H54 (cell line): Measurements from ENCODE around the gene PRDM12.

Experiments
- DNase-seq: peaks from one replicate; pipeline ENCODE4 v3.0.0; 2011; ENCODE audit warnings: low spot score, mixed read lengths; ENCODE audit not compliant: insufficient read length
- FAIRE-seq: peaks from 3 replicates; lab custom pipeline; 2011; peaks lifted over from hg19 to GRCh38; lab: Jason Lieb, UNC
- POLR2A ChIP-seq: IDR thresholded peaks from 2 replicates; pipeline ENCODE4 v1.6.1; 2011; ENCODE audit warnings: low read depth, mild to moderate bottlenecking, low read length

Gene PRDM12

DNA sequence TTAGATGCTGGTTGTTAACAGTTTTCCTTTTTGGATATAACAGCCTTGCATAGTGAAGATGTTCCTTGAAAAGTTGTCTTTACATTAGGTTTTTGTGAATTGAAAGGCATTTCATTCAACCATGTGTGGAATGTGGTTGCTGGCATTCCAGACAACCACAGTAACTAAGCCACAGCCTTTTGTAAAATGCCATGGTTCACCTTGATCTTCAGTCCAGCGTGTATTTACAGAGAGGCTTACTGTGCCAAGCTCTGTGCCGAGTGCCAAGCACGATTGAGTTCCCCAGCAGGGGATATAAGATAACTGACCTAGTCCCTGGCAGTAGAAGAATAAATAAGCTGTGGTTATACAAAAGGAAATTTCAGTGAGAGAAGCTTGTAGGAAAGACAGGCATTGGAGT is 34.1 kb downstream of the PRDM12 start:
- FAIRE-seq (no peak), DNase-seq (no peak)
- TF ChIP-seq POLR2A = no peak

DNA sequence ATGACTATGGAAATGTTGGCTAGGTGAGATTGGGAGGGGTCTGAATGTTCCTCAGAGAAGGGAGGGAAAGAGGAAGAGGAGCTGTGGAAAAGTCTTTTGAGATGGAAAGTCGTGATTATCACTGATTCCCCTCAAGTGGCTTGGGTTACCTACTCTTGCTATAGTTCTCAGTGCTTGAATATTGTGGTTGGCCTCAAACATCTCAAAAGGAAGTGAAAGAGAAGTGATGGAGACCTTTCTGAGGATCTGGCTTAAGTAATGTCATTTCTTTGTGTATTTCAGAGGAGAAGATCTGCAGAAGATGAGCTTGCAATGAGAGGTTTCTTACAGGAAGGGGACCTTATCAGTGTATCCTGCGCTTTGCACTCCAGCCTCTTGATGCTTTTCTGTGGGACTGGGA is 34.7 kb downstream of the PRDM12 start:
- no peak for DNase-seq
- no peak for FAIRE-seq
- TF ChIP-seq POLR2A = no peak

DNA sequence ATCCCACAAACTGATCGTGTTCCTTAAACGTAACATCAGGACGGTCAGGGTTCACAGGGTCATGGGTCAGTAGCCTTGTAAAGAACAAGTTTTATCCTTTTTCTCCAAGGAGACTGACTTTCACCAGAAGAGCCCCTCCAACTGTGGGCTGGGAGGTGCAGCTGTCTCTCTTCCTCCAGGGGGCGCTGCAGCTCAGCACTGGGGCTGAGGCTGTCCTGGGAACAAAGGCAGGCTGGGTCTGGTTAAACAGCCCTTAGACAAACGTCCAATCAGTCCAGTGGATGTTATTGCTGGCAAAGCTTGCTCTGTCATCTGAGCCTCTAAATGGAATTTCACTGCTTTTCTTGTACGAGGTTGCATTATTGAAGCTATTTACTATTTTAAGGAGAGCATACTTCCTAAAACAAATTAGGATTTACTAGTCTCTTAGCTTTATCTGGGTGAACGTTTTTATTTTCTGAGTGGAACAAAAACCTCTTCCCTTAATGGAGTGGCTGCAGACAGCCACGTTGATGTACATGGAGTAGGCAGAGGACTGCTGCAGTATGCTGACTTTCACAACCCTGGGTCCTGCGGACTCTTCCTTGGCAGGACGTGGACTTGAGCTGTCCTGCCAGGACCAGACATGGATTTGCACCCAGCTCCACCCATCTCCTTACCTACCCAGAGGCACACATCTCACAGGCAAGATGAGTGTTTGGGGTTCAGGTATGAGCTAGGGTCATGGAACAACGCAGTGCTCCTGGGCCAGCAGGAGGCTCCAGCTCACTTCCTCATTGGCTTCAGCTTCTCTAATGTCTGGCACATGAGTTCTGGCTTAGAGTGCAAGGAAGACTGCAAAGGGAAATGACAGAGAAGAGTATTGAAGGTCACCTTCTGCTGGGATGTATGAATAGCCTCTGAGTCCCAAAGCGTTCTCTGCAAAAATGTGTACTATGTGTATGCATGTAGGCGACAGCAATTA is 36.9 kb downstream of the PRDM12 start:
- DNase-seq (no peak), FAIRE-seq (no peak)
- TF ChIP-seq POLR2A = no peak

- FAIRE-seq = no peak
- TF ChIP-seq POLR2A = no peak
- no peak for DNase-seq
These were observed 39.1 kb downstream of the PRDM12 start for GRCh38 chr9:130703501-130703900.

GRCh38 chr9:130707225-130707976 is 43.0 kb downstream of the PRDM12 start:
- DNase-seq (no peak), FAIRE-seq (no peak)
- TF ChIP-seq POLR2A = no peak

DNA sequence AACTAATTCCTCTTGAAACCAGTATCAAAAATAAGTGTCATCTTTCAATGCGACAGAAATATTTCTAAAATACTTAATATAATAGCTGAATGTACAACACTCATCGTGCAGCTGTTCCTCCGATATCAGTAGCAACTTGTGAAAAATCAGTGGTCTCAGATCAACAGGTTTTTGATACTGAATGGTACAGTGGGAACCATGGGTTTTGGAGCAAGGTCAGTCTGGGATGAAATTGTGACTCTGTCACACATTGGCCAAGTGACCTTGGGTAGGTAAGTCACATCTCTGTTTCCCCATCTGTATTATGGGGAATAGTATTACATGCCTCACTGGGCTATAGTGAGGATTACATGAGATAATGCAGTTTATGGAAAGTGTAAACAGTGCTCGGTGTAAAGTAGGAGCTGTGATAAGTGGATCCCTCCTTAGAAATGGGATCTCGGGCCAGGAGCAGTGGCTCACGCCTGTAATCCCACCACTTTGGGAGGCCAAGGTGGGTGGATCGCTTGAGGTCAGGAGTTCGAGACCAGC is 46.5 kb downstream of the PRDM12 start:
- no peak for DNase-seq
- no peak for TF ChIP-seq POLR2A
- no peak for FAIRE-seq

DNA sequence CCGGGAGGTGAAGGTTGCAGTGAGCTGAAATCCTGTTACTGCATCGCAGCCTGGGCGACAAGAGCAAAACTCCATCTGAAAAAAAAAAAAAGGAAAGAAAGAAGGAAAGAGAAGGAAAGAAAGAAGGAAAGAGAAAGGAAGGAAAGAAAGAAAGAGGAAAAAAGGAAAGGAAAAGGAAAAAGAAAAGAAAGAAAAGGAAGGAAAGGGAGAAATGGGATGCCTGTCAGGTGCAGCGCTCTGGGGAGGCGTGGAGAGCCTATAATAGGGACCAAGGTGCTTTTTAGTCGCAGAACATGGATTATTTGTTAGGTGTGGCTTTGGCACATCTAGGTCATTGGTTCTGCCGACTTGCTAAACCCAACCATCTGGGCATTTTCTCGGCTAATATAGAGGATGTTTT is 47.1 kb downstream of the PRDM12 start:
- DNase-seq = no peak
- FAIRE-seq = no peak
- no peak for TF ChIP-seq POLR2A

- FAIRE-seq = no peak
These were observed 48.3 kb downstream of the PRDM12 start for GRCh38 chr9:130712564-130713285.

DNA sequence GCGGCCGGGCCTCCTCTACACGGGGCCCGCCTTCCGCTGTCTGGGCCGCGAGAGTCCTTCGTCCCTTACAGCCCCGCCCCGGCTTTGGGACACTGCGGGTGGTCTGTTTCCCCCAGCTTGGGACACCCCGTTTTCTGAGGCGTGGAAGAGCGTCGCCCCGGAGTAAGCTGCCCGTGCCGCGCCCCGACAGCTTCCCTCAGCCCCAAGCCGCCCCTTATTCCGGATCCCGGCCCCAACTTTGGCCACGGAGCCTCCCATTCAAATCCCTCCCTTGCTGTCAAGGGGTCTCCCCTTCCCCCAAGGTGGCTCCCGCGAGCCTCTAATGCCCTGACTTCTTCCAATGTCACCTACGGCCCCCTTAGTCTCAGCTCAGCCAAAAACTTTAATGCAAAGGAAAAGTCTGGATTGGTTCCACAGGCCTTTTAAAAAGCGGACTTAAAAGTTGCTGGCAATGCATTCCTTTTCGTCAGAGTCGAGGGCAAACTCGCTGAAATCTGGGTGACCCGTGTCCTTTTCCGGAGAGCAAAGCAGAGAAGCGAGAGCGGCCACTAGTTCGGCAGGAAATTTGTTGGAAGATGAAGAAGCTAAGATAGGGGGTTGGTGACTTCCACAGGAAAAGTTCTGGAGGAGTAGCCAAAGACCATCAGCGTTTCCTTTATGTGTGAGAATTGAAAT is 49.0 kb downstream of the PRDM12 start:
- FAIRE-seq (no peak), DNase-seq (no peak)
- no peak for TF ChIP-seq POLR2A

More at GRCh38 chr9:130712564-130713285, 48.3 kb downstream of the PRDM12 start:
- peak; percentile 37; the same call in 1 of the 2 replicates for TF ChIP-seq POLR2A
- DNase-seq = peak; percentile 53

- FAIRE-seq (no peak), DNase-seq (no peak)
- no peak for TF ChIP-seq POLR2A
These were observed 50.3 kb downstream of the PRDM12 start for GRCh38 chr9:130714586-130715110.

DNA sequence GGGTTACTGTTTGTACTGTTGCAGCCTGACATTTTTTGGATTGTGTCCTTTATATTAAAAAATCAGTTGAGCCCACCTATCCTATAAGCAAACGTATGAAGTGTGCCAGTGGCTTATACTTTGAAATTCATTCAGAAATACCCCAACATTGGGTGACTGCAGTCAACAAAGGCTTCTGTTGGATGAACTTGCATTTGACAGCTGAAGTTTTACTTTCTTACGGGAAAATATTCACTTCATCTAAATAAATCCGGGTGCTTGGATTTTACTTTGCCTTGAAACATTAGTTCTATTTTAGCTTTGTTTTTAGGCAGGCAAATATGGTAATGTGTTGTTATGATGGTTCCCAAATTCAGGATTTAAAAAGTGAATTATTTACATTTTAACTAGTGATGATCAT is 50.9 kb downstream of the PRDM12 start:
- no peak for FAIRE-seq

GRCh38 chr9:130718562-130718961 is 54.2 kb downstream of the PRDM12 start:
- no peak for DNase-seq
- no peak for FAIRE-seq
- TF ChIP-seq POLR2A = no peak

More for the DNA sequence above, 50.9 kb downstream of the PRDM12 start:
- DNase-seq = no peak
- TF ChIP-seq POLR2A = no peak

- DNase-seq (no peak), FAIRE-seq (no peak)
- TF ChIP-seq POLR2A = no peak
These were observed 56.4 kb downstream of the PRDM12 start for GRCh38 chr9:130720762-130721161.
